NCI-H2196 (cell line): ENCODE results near the gene PPP1R17.

Experiments used
- DNase-seq: peaks from one replicate; lab custom pipeline; 2025; ENCODE audit not compliant: unreplicated experiment; lab: John Stamatoyannopoulos, UW

PPP1R17 gene

DNA sequence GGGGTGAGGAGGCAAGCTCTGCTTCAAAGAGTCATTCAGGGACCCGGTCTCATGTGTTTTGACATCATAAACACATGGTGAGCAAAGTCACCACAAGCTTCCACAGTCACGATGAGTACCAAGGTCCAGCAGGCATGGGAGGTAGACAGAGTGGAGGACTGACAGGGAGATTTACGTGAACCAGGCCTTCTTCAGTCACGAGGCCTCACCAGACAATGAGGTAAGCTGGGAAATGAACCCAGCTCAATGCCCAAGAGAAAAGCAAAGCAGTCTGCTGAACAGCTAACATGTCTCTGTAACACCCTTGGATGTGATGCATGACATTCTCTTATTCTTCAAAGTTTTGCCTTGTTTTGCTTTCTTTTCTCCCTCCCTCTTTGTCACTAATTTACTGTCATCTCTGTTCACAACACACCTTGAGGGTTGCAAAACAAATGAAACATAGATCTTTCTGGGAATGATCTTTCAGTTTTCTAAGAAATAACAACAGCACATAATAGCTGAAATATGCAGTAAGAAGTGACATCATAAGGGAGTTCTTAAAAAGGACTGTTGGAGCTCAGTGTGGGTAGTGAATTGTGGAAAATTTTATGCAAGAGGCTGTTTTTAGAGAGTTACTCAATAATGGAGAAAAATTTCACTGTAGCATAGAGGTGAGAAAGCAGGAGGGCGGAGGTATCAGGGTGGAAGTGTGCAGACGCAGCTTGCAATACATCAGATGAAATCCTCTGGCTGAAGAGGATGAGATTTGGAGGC, 9.0 kb downstream of the PPP1R17 start:
- no peak for DNase-seq

DNA sequence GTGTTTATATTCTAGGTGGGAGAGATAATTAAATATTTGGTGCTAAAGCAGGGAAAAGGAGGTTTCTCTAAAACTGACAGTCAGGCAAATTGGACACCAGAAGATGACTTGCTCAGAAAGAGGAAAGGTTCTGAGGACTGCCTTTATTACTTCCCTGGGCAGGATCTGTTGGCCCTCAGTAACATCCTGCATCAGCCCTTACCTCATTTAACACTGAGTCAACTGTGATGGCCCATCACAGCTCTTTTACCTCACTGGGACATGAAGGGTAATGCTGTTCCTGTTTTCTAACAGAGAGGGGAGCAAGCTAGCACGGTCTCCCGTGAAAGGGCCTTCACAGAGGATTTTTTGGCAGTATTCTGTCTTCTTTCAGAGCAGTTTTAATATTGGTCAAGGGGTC, 12.0 kb downstream of the PPP1R17 start:
- DNase-seq: no peak

DNA sequence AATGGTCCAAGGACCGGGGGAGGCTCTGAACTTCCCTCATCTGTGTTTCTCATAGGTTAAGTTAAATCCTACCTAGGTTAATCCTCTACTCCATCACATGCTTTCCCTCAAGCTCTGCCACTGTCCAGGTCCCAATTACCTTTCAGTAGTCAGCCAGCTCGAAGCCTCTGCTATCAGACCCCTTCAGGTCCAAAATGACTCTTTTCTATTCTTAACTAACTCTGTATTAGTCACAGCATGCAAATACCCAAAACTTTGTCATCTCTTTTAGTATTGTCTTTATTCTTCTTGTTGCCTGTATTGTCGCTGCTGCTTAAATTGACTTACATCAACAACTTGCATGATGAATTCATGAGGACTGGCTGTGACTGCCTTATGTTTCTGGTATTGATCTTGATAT, 15.3 kb downstream of the PPP1R17 start:
- no peak for DNase-seq

DNA sequence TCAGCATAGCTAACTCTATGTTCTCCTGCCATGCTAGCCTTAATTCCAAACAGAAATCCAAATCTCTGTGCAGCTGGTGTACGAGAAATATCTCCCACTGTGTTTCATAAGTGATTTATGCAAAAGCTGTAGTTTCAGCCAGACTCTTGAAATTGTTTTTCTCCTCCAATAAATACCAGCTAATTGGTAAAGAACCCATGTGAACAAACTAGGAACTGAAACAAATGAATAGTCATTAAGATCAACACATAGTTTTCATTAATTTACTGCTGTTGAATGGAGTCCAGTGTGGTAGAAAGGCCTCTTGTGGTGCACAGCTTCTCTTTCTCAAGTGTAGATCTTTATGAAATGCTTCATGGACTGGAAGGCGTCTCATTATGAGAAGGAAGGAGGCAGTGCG, 18.4 kb downstream of the PPP1R17 start:
- no peak for DNase-seq

DNA sequence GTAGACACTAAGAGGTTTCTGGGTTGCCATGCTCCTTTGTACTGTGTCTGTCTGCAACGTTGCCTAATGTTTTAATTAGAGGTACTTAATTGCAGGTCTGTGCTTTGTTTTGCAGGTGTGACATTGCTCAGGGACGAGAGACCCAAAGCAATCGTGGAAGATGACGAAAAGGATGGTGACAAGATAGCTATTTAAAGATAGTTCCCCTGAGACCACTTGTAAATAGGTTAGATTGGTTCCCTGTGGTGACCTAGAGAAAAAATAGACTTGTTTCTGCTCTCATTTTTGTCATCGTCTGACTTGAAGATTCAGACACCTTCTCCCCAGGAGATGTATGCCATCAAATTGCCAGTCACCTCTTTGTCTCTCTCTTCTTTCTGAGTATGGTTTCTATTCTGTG, 20.1 kb downstream of the PPP1R17 start:
- no peak for DNase-seq

DNA sequence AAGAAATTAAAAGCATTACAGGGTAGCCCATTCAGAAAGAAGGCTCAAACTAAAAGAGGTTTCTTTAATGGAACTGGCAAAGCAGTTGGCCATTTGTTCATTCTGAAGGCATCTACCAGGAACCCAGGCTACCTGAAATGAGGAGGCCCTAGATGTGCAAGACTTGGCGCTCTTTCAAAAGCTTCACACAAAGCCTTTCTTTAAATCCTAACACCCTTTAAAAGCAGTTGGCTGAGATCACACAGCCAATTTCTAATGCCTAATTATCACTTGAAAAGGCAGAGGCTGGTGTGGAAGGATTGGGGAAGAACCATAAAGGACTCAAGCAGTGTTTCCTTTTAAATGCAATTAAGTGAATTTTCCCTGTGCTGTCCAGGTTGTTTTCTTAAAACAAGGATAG, 23.2 kb downstream of the PPP1R17 start:
- DNase-seq: no peak

DNA sequence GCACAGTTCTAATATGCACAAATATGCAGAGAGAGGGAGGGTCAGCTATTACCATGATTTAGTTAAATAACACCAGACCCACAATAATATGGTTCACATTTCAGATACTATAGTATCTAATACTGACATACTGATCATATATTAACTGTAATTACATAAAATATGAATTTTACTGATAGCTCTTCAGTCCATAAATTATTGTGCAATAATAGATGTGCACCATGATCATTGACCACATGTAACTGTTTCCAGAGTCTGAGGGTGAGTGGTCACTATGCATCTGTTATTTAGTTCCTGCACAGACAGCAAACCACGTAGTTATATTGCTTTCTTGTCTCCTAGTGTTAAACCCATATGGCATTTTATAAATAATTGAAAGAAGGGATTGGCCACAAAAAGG, 29.3 kb downstream of the PPP1R17 start:
- no peak for DNase-seq

DNA sequence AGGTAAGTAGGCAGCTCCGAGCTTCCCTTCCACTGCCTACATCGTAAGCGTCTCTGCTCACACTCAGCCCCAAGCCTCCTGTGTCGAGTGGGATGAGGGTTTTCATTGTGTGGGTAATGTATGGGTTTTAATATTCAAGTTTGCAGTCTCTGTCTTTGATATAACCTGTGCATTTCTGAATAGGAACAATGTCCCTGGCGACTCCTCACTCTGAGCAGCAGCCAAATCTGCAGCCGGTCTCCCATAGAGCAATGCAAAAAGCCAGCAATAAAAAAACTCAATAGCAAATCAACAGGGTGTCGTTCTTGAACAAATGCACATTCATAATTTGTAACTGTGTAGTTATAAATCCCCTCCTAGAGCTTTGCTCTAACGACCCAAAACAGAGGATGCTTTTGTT, 33.4 kb downstream of the PPP1R17 start:
- DNase-seq: no peak

DNA sequence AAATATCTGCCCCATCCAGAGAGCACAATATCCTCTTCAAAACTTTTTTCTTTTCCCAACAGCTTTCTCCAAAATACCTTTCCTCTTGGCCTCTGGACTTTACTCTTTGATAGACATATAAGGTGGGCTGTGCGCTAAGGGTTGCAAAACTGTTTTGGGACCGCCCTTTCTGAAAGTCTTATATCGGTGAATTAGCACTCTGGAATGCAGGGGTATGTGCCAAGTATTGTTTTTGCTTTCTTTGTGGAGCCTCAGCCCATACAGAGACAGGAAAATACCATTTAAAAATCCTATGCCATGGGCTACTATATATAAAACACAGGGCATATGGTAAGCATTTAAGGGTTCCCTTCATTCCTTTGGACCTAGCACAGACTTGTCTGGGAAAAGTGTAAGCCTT, 37.7 kb downstream of the PPP1R17 start:
- no peak for DNase-seq

DNA sequence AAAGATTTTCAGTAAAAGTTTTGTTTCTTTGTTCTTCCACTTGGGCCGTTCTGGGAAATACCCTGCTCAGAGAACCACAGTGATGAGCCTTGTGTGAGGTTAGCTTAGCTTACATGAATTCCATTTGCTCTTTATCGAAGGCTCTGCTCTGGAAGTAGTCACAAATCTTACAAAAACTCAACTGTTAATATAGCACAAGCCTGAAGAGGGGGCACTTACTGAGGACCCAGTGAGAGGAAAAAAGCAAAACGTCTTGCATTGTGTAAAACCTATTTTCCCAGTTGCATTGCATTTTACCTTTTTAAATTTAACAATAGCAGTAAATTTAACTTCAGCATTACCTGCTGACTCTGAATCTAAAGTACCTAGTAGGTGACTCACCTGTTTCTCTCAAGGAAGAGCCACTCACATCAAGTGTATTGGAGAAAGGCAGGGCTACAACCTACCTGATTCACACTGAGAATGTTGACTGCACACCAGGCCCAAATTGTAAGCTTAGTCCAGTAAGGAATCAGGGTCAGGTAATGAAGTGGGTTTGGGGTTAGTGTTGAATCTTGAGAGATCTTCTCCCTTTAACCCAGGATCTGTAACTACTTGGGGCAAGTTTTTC, 42.3 kb downstream of the PPP1R17 start:
- no peak for DNase-seq

DNA sequence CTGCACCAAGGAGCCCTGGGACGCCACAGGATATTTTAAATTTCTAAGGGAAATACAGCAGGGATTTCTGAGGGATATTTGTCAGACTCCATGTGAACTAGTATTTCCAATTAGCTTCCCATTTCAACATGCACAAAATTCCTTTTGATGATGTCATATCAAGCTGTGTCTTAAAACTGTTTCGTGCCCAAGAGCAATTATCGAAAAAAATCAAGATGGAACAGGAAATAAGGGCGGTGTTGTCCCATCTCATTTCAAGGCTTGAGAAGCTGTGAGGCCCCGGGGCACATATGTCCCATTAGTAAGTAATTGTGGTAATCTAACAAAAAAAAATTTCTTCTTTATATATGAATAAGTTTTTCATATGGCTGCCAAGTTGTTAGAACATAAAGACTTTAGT, 47.4 kb downstream of the PPP1R17 start:
- no peak for DNase-seq

DNA sequence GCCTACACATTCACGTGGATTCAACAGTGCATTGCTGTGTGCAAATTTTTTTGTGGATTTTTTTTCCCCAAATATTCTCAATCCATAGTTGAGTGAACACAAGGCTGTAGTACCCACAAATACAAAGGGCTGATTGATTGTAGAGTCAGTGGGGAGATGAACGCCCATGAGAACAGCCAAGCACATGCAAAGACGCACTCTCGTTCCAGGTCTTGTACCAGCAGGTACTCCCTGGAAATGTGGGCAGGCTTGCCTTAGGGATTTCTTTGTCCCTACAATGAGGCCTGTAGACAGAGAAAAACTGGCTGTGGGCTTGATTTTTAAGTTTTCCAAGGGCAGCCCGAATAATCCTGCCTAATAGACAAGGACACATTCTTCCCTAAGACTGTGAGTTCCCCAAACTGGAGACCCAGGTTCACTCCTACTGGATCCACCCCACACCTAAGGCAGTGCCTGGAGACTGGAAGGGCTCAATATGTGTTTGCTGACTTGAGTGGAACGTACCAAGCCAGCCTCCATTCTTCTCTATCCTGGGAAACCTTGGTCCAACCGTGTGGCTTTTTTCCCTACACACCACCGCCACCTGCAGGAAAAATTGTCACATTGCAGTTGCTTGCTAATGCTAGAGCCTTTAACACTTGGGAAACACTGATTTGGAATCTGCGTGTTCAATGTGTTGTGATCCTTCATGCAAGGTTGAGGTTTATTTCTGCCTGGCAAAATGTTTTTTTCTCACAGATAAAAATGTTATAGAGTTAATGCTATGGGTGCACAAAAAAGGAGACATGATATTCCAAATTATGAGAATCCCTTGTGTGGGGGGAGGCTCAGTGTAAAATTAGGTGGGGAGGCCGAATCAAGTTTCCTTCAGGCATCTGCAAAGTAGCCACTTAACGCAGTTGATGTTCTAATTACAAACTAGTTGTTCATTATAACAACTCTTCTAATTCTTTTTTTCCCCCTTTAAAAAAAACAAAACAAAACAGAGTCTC, 49.3 kb downstream of the PPP1R17 start:
- DNase-seq: peak; percentile 73

DNA sequence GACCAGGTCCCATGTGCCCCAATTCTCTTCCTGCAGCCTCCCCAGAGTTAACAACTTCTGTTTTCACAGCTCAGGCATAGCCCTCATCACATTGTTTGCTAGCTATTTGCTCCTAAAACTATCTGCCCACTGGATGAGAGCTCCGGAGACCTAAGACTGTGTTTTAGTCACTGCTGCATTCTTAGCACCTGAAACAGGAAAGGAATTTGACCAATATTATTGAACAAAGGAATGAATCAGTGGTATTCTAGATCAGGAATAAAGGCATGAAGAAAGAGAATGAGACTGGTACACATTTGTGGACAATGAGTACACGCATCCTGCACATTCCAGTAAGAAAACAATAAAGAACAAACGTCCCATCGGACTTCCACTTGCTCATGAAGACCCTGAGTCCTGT, 54.8 kb downstream of the PPP1R17 start:
- no peak for DNase-seq

DNA sequence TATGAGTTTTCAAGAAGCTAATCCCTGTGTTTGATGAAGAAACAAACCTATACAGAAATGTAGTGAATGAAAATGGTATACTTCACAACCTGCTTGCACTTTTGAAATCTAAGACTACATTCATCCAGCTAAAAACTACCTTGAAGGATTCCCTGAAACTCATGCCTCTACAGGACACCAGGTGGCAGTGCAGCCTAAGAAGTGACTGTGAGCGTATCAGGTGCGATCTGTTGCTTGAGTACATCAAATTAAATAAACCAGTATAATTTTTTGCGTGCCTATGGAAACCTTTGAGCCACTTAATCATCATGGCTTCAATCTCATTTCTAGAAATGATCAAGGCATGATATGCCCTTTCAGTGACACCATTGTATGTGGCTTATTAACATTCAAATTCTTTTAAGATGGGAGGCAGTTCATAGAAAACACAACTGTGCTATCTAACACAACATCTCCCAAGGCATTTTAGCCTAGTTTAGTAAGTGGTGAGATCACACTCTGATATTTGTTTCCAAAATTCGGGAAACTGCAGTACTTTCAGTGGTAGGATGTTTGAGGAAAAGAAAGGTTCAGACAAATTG, 57.4 kb downstream of the PPP1R17 start:
- DNase-seq: peak; percentile 65

DNA sequence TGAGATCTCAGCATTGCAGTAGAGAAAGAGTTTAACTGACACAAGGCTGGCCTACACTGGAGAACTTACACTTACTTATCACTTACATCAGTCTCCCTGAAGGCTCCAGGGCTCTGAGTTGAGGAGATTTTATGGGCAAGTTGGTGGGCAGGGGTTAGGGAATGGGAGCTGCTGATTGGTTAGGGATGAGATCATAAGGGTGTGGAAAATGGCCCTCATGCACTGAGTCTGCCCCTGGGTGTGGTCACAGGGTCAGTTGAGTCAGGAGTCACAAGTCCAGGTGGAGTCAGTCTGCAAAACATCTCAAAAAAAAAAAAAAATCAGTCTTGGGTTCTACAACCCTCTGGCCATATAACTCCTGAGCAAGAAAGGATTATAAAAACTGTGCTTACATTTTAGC, 60.5 kb downstream of the PPP1R17 start:
- DNase-seq: no peak

DNA sequence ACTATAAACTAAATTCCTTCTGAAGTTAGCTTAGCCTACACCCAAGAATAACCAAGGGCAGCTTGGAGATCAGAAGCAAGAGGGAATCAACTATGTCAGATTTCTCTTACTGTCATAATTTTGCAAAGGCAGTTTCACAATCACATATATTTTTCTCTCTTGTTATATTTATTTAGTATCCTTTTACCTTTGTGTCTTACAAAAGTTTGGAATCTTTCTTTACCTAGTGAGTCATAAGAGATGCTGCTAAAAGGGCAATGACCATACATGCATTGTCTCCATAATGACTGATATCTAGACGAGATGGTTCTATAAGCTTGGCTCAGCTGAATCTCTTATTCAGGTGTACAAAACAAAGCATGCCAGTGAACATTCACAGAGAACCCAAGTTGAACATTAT, 61.1 kb downstream of the PPP1R17 start:
- DNase-seq: no peak

DNA sequence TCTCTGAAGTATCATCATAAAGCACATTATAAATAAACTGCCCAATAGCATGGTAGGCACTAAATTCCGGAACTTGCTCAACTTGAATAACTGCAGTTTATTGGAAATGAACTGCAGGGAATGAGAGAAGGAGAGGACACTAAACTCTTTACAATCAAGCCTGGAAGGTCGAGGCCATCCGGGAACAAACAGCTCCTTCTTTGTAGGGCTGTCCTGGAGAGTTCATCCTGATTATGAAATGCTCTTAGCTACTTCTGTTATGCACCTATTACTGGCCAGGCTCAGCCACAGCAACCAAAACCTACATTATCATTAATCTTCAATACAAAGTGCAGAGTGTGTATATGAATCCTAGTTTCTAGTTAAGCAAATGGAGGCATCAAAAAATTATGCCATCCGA, 64.7 kb downstream of the PPP1R17 start:
- DNase-seq: no peak
